Umbilical cord (tissue), 1 donor: ENCODE measurements around the gene FARSA. TPM values are rescaled to one million over a fixed set of nuclear protein-coding genes. Genes with fewer than 3 reads are reported as not detected.

ENCODE experiments used
- total RNA-seq: library from RNA; depleted of rRNA; stranded (reverse); fragments of >200 nt; gene quantifications from one replicate; pipeline ENCODE4 v1.2.3, GENCODE V29; 2014; ENCODE audit warnings: low replicate concordance; ENCODE audit not compliant: insufficient read depth

Gene FARSA
- total RNA-seq, 1 donor from 2014 or later: 40.0 TPM

Other genes with a start within 250 kb of the FARSA start
- not detected for gene GNG14, start 245.7 kb downstream of the FARSA start, total RNA-seq
- not detected for gene FBXW9, start 237.1 kb downstream of the FARSA start, total RNA-seq
- 18.5 TPM for gene TNPO2, start 209.8 kb downstream of the FARSA start, total RNA-seq
- 116 TPM for gene TRIR, start 199.0 kb downstream of the FARSA start, total RNA-seq
- 25.0 TPM for gene GET3, start 196.2 kb downstream of the FARSA start, total RNA-seq
- gene BEST2, start 181.9 kb downstream of the FARSA start, total RNA-seq: not detected
- gene HOOK2, start 158.2 kb downstream of the FARSA start, total RNA-seq: 17.1 TPM
- gene JUNB, start 142.2 kb downstream of the FARSA start, total RNA-seq: 277 TPM
- gene PRDX2, start 131.9 kb downstream of the FARSA start, total RNA-seq: 112 TPM
- not detected for gene THSD8, start 131.6 kb downstream of the FARSA start, total RNA-seq
- gene RNASEH2A, start 127.1 kb downstream of the FARSA start, total RNA-seq: 5.3 TPM
- gene RTBDN, start 99.1 kb downstream of the FARSA start, total RNA-seq: not detected
- gene MAST1, start 95.2 kb downstream of the FARSA start, total RNA-seq: 2.2 TPM
- gene DNASE2, start 52.3 kb downstream of the FARSA start, total RNA-seq: 21.7 TPM
- 3.1 TPM for gene KLF1, start 46.5 kb downstream of the FARSA start, total RNA-seq
- gene GCDH, start 42.6 kb downstream of the FARSA start, total RNA-seq: 9.1 TPM
- gene SYCE2, start 14.4 kb downstream of the FARSA start, total RNA-seq: not detected
- 404 TPM for gene CALR, start 4.9 kb upstream of the FARSA start, total RNA-seq
- gene RAD23A, start 12.2 kb upstream of the FARSA start, total RNA-seq: 18.8 TPM
- 18.3 TPM for gene GADD45GIP1, start 23.5 kb upstream of the FARSA start, total RNA-seq
- gene DAND5, start 35.9 kb upstream of the FARSA start, total RNA-seq: not detected
- 56.8 TPM for gene NFIX, start 61.8 kb upstream of the FARSA start, total RNA-seq
- gene LYL1, start 169.1 kb upstream of the FARSA start, total RNA-seq: 13.0 TPM
- gene TRMT1, start 183.0 kb upstream of the FARSA start, total RNA-seq: 3.9 TPM
- gene NACC1, start 184.6 kb upstream of the FARSA start, total RNA-seq: 15.6 TPM
- gene STX10, start 216.7 kb upstream of the FARSA start, total RNA-seq: 63.8 TPM
- gene IER2, start 216.7 kb upstream of the FARSA start, total RNA-seq: 26.0 TPM